ENCODE measurements around the gene RBP2.

- TF ChIP-seq, protein P1, sequence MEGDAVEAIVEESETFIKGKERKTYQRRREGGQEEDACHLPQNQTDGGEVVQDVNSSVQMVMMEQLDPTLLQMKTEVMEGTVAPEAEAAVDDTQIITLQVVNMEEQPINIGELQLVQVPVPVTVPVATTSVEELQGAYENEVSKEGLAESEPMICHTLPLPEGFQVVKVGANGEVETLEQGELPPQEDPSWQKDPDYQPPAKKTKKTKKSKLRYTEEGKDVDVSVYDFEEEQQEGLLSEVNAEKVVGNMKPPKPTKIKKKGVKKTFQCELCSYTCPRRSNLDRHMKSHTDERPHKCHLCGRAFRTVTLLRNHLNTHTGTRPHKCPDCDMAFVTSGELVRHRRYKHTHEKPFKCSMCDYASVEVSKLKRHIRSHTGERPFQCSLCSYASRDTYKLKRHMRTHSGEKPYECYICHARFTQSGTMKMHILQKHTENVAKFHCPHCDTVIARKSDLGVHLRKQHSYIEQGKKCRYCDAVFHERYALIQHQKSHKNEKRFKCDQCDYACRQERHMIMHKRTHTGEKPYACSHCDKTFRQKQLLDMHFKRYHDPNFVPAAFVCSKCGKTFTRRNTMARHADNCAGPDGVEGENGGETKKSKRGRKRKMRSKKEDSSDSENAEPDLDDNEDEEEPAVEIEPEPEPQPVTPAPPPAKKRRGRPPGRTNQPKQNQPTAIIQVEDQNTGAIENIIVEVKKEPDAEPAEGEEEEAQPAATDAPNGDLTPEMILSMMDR (IDR thresholded peaks at IDR 0.05; ENCODE audit: poor library complexity): no peak
- no peak for TF ChIP-seq EZH2 (IDR thresholded peaks at IDR 0.05; ENCODE audit: borderline replicate concordance)
- TF ChIP-seq EZH2phosphoT487 (IDR thresholded peaks at IDR 0.05; ENCODE audit: low read depth, severe bottlenecking, unreplicated experiment): no peak
These were observed 43.2 kb downstream of the RBP2 start for GRCh38 chr3:139433089-139433488.

Data from hepatocyte (in vitro differentiated cells).